ENCODE results near the gene NIM1K.

The NIM1K gene

DNA sequence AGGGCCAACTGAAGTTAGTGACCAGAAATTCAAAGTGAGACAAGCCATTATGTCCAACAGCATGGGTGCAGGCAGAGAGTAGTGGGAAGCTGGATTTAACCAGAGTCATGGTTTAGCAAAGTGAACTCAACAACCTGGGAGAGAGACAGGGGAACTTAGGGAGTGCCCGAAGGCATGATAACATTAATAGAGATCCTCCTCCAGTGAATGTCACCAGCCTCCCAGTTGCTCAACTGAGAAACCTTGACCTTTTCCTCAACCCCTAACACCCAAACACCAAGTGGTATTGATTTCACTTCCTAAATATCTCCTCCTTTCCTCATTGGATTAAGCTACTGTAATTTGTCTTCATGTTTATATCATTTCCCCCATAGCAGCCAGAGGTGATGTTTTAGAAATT lies 78.6 kb downstream of the NIM1K start:
- Histone ChIP-seq H2BK120ac (ENCODE audit: low read depth, low read length) (no peak overlapping the region), H2BK12ac (ENCODE audit: low read length) (no peak overlapping the region), H3K9ac (ENCODE audit: low read depth, low read length, poor library complexity) (no peak overlapping the region), H3K27ac (replicated peaks; ENCODE audit: low read length) (no peak overlapping the region), H3K4me1 (ENCODE audit: control insufficient read depth in 2 of 2, insufficient read depth in 1 of 2, low read depth in 1 of 2, low read length in 2 of 2) (peaks cover 0 to 3% of the 10 kb centered on the region in 2 donors), H3K4me2 (ENCODE audit: insufficient read depth, low read length, poor library complexity, severe bottlenecking) (no peak overlapping the region), H3K14ac (ENCODE audit: low read length) (no peak overlapping the region), H3K9me3 (replicated peaks in 1 of 2; ENCODE audit: control insufficient read depth in 2 of 2, insufficient read depth in 1 of 2, low read depth in 1 of 2, low read length in 2 of 2) (peaks cover 0 to 4% of the 10 kb centered on the region in 2 donors), H4K8ac (ENCODE audit: low read depth, low read length) (no peak overlapping the region), H2BK15ac (ENCODE audit: low read length) (no peak overlapping the region), H3K36me3 (replicated peaks in 1 of 2; ENCODE audit: control insufficient read depth in 2 of 2, insufficient read depth in 2 of 2, low read length in 2 of 2) (no peaks in the 10 kb centered on the region), H3K18ac (ENCODE audit: low read length) (no peak overlapping the region), H2BK5ac (ENCODE audit: low read length) (no peak overlapping the region), H3K27me3 (ENCODE audit: control insufficient read depth in 3 of 3, insufficient read depth in 3 of 3, low read depth in 1 of 3, low read length in 3 of 3) (peaks cover 0 to 10% (median 0%) of the 10 kb centered on the region in 3 experiments), H3K23ac (ENCODE audit: low read depth, low read length, poor library complexity) (no peak overlapping the region), H3K4ac (ENCODE audit: low read length) (no peak overlapping the region), H3K79me1 (ENCODE audit: low read depth, low read length) (no peaks in the 10 kb centered on the region), H2AK5ac (ENCODE audit: low read depth, low read length) (no peak overlapping the region), H3K4me3 (ENCODE audit: low read length in 2 of 2) (no peak overlapping the region), H2AFZ (ENCODE audit: low read length) (no peak overlapping the region), H4K91ac (ENCODE audit: low read depth, low read length, poor library complexity) (no peak overlapping the region)
- no CpG with 5 or more reads among the region's 1 CpG for WGBS, 2 donors (ENCODE audit: extremely low coverage in 2 of 2, insufficient read length in 2 of 2, insufficient replicate concordance in 1 of 2)
- DNase-seq (ENCODE audit: low spot score): no peak

DNA sequence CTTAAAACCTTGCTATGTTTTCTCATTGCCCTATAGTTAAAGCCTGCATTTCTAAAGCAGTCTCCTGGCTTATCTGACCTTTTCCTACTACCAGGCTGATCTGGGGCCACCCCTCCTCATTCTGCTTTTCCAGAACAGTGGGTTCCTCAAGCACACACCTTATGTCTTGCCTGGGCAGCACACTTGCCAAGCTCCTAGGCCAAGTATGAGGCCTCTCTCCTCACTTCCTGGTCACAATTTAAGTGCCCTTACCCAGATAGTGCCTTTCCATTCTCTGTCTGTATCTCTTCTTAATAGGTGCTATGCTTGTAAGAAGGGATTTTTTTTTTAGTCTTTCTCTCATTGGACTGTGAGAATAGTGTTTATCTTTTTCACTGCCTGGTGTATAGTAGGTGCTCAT lies 81.5 kb downstream of the NIM1K start:
- Histone ChIP-seq H3K27me3 (ENCODE audit: control insufficient read depth in 3 of 3, insufficient read depth in 3 of 3, low read depth in 1 of 3, low read length in 3 of 3) (peaks cover 0 to 10% (median 0%) of the 10 kb centered on the region in 3 experiments), H3K4me1 (ENCODE audit: control insufficient read depth in 2 of 2, insufficient read depth in 1 of 2, low read depth in 1 of 2, low read length in 2 of 2) (peaks cover 0 to 3% of the 10 kb centered on the region in 2 donors), H3K18ac (ENCODE audit: low read length) (no peak overlapping the region), H2BK12ac (ENCODE audit: low read length) (no peak overlapping the region), H3K27ac (replicated peaks; ENCODE audit: low read length) (no peak overlapping the region), H3K9me3 (replicated peaks in 1 of 2; ENCODE audit: control insufficient read depth in 2 of 2, insufficient read depth in 1 of 2, low read depth in 1 of 2, low read length in 2 of 2) (peaks cover 0 to 2% of the 10 kb centered on the region in 2 donors), H3K4ac (ENCODE audit: low read length) (no peak overlapping the region), H3K4me2 (ENCODE audit: insufficient read depth, low read length, poor library complexity, severe bottlenecking) (no peak overlapping the region), H2AFZ (ENCODE audit: low read length) (no peak overlapping the region), H3K23ac (ENCODE audit: low read depth, low read length, poor library complexity) (no peak overlapping the region), H3K4me3 (ENCODE audit: low read length in 2 of 2) (no peak overlapping the region), H2BK5ac (ENCODE audit: low read length) (no peak overlapping the region), H3K9ac (ENCODE audit: low read depth, low read length, poor library complexity) (no peak overlapping the region), H3K36me3 (replicated peaks in 1 of 2; ENCODE audit: control insufficient read depth in 2 of 2, insufficient read depth in 2 of 2, low read length in 2 of 2) (no peaks in the 10 kb centered on the region), H2BK15ac (ENCODE audit: low read length) (no peak overlapping the region), H2AK5ac (ENCODE audit: low read depth, low read length) (no peak overlapping the region), H4K8ac (ENCODE audit: low read depth, low read length) (no peak overlapping the region), H3K79me1 (ENCODE audit: low read depth, low read length) (no peaks in the 10 kb centered on the region), H3K14ac (ENCODE audit: low read length) (no peak overlapping the region), H2BK120ac (ENCODE audit: low read depth, low read length) (no peak overlapping the region), H4K91ac (ENCODE audit: low read depth, low read length, poor library complexity) (no peak overlapping the region)
- DNase-seq (ENCODE audit: low spot score): no peak

DNA sequence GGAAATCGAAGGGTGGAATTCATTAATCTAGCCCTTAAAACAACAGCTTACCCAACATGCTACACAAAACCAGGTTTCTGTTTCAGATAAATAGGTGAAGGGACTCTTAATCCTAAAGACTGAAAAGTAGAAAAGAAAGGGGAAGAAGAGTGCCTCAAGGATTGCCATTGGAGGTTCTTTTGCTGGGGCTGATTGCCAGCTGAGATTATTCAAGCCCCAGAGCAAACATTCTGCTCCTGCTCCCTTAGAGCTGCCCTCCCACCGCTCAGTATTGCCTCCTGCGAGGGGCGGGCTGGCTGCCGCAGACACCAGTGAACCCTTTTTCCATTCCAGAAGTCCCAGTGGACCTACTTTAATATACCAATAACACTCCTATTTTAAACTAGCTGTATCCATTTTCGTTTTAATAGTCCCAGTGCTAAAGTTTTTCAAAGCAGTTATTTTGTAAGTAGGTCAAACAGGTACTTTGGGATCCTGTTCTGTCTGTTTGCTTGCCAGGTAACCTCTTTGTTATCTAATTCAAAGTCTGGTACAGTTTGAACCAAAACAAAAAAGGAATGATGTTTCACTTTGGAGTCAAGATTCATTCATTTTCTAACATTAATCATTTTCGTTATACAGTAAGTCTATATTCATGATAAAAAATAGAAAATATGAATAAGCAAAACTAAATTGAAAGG lies 82.5 kb downstream of the NIM1K start:
- H3K14ac ChIP-seq (ENCODE audit: low read length): no peak overlapping the region
- no peak for DNase-seq (ENCODE audit: low spot score)
- H3K23ac ChIP-seq (ENCODE audit: low read depth, low read length, poor library complexity): no peak overlapping the region
- no peaks in the 10 kb centered on the region for H3K36me3 ChIP-seq (replicated peaks in 1 of 2; ENCODE audit: control insufficient read depth in 2 of 2, insufficient read depth in 2 of 2, low read length in 2 of 2)
- no peak overlapping the region for H3K4me2 ChIP-seq (ENCODE audit: insufficient read depth, low read length, poor library complexity, severe bottlenecking)
- H2BK120ac ChIP-seq (ENCODE audit: low read depth, low read length): no peak overlapping the region
- no CpG with 5 or more reads among the region's 7 CpGs for WGBS, 2 donors (ENCODE audit: extremely low coverage in 2 of 2, insufficient read length in 2 of 2, insufficient replicate concordance in 1 of 2)
- H2AK5ac ChIP-seq (ENCODE audit: low read depth, low read length): no peak overlapping the region
- H3K79me1 ChIP-seq (ENCODE audit: low read depth, low read length): no peaks in the 10 kb centered on the region
- no peak overlapping the region for H2BK12ac ChIP-seq (ENCODE audit: low read length)
- no peak overlapping the region for H2BK5ac ChIP-seq (ENCODE audit: low read length)
- no peak overlapping the region for H3K9ac ChIP-seq (ENCODE audit: low read depth, low read length, poor library complexity)
- no peak overlapping the region for H3K18ac ChIP-seq (ENCODE audit: low read length)
- no peak overlapping the region for H4K91ac ChIP-seq (ENCODE audit: low read depth, low read length, poor library complexity)
- no peak overlapping the region for H4K8ac ChIP-seq (ENCODE audit: low read depth, low read length)
- H3K27me3 ChIP-seq (ENCODE audit: control insufficient read depth in 3 of 3, insufficient read depth in 3 of 3, low read depth in 1 of 3, low read length in 3 of 3): peaks cover 0 to 10% (median 0%) of the 10 kb centered on the region in 3 experiments
- no peak overlapping the region for H3K4ac ChIP-seq (ENCODE audit: low read length)
- H2AFZ ChIP-seq (ENCODE audit: low read length): no peak overlapping the region
- H3K4me3 ChIP-seq (ENCODE audit: low read length in 2 of 2): no peak overlapping the region
- H3K4me1 ChIP-seq (ENCODE audit: control insufficient read depth in 2 of 2, insufficient read depth in 1 of 2, low read depth in 1 of 2, low read length in 2 of 2): peaks cover 0 to 3% of the 10 kb centered on the region in 2 donors
- no peak overlapping the region for H2BK15ac ChIP-seq (ENCODE audit: low read length)
- peaks cover 0 to 2% of the 10 kb centered on the region in 2 donors for H3K9me3 ChIP-seq (replicated peaks in 1 of 2; ENCODE audit: control insufficient read depth in 2 of 2, insufficient read depth in 1 of 2, low read depth in 1 of 2, low read length in 2 of 2)
- no peak overlapping the region for H3K27ac ChIP-seq (replicated peaks; ENCODE audit: low read length)

DNA sequence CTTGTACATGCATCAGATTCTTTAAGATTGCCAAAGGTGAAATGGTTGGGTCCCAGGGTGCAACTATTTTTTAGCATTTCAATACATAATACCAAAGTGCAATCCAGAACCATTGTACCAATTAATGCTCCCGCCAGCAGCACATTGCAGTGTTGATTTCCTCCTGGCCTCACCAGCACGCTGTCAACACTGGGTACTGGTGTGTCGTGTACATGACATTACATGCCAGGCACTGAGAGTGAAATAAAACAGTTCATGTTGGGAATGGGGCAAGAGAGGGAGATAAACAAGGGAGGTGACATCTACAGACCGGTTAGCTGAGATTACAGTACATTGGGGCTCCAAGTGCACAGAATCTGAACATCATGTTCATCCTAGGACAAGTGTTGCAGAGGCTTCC lies 83.4 kb downstream of the NIM1K start:
- WGBS, 2 donors (ENCODE audit: extremely low coverage in 2 of 2, insufficient read length in 2 of 2, insufficient replicate concordance in 1 of 2): no CpG with 5 or more reads among the region's 4 CpGs

More for the DNA sequence above, 83.4 kb downstream of the NIM1K start:
- no peak overlapping the region for H2BK15ac ChIP-seq (ENCODE audit: low read length)
- H2BK5ac ChIP-seq (ENCODE audit: low read length): no peak overlapping the region
- peaks cover 0 to 10% (median 0%) of the 10 kb centered on the region in 3 experiments for H3K27me3 ChIP-seq (ENCODE audit: control insufficient read depth in 3 of 3, insufficient read depth in 3 of 3, low read depth in 1 of 3, low read length in 3 of 3)
- no peak overlapping the region for H3K14ac ChIP-seq (ENCODE audit: low read length)
- no peak overlapping the region for H2AK5ac ChIP-seq (ENCODE audit: low read depth, low read length)
- H3K4me3 ChIP-seq (ENCODE audit: low read length in 2 of 2): no peak overlapping the region
- H3K27ac ChIP-seq (replicated peaks; ENCODE audit: low read length): no peak overlapping the region
- H3K4ac ChIP-seq (ENCODE audit: low read length): no peak overlapping the region
- no peak overlapping the region for H2AFZ ChIP-seq (ENCODE audit: low read length)
- H4K91ac ChIP-seq (ENCODE audit: low read depth, low read length, poor library complexity): no peak overlapping the region
- H2BK120ac ChIP-seq (ENCODE audit: low read depth, low read length): no peak overlapping the region
- H3K4me2 ChIP-seq (ENCODE audit: insufficient read depth, low read length, poor library complexity, severe bottlenecking): no peak overlapping the region
- H4K8ac ChIP-seq (ENCODE audit: low read depth, low read length): no peak overlapping the region
- H2BK12ac ChIP-seq (ENCODE audit: low read length): no peak overlapping the region
- H3K79me1 ChIP-seq (ENCODE audit: low read depth, low read length): no peaks in the 10 kb centered on the region
- H3K9ac ChIP-seq (ENCODE audit: low read depth, low read length, poor library complexity): no peak overlapping the region
- no peak overlapping the region for H3K23ac ChIP-seq (ENCODE audit: low read depth, low read length, poor library complexity)
- H3K9me3 ChIP-seq (replicated peaks in 1 of 2; ENCODE audit: control insufficient read depth in 2 of 2, insufficient read depth in 1 of 2, low read depth in 1 of 2, low read length in 2 of 2): peaks cover 0 to 2% of the 10 kb centered on the region in 2 donors
- no peaks in the 10 kb centered on the region for H3K36me3 ChIP-seq (replicated peaks in 1 of 2; ENCODE audit: control insufficient read depth in 2 of 2, insufficient read depth in 2 of 2, low read length in 2 of 2)
- H3K18ac ChIP-seq (ENCODE audit: low read length): no peak overlapping the region
- no peak for DNase-seq (ENCODE audit: low spot score)
- H3K4me1 ChIP-seq (ENCODE audit: control insufficient read depth in 2 of 2, insufficient read depth in 1 of 2, low read depth in 1 of 2, low read length in 2 of 2): peaks cover 0 to 3% of the 10 kb centered on the region in 2 donors
